Neural cell (in vitro differentiated cells): ENCODE measurements around the gene MLLT10.

Source experiments
- EP300 ChIP-seq: fragments of 450-650 bp; conservative IDR thresholded peaks from 2 replicates; pipeline ENCODE4 v1.6.1; 2014; ENCODE audit warnings: antibody characterized with exemption, mild to moderate bottlenecking, moderate library complexity; ENCODE audit not compliant: poor library complexity, severe bottlenecking
- EZH2 ChIP-seq: fragments of 200-600, 300-800 bp; shearing (Covaris generic), sonication (generic); IDR thresholded peaks from 2 replicates; pipeline ENCODE4 v1.6.1; 2014; ENCODE audit warnings: antibody characterized with exemption, low read length, borderline replicate concordance, mild to moderate bottlenecking; ENCODE audit not compliant: insufficient read depth, poor library complexity, severe bottlenecking
- POLR2AphosphoS5 ChIP-seq: IDR thresholded peaks from 2 replicates; pipeline ENCODE4 v1.6.1; 2012
- RAD21 ChIP-seq: fragments of 450-650 bp; conservative IDR thresholded peaks from 2 replicates; pipeline ENCODE4 v1.6.1; 2014; ENCODE audit warnings: antibody characterized with exemption, mild to moderate bottlenecking, moderate library complexity
- SMC3 ChIP-seq: fragments of 450-650 bp; conservative IDR thresholded peaks from 2 replicates; pipeline ENCODE4 v1.6.1; 2014; ENCODE audit warnings: antibody characterized with exemption, mild to moderate bottlenecking, moderate library complexity; ENCODE audit not compliant: poor library complexity
- TAF1 ChIP-seq: IDR thresholded peaks from 2 replicates; pipeline ENCODE4 v1.6.1; 2012; ENCODE audit warnings: low read depth
- TF ChIP-seq, protein P1 (sequence below): fragments of 450-650 bp; IDR thresholded peaks from 2 replicates; pipeline ENCODE4 v1.5.1; 2014; ENCODE audit warnings: antibody characterized with exemption, mild to moderate bottlenecking, moderate library complexity; ENCODE audit not compliant: poor library complexity, severe bottlenecking

- no peak for TF ChIP-seq RAD21
- TF ChIP-seq, protein P1, sequence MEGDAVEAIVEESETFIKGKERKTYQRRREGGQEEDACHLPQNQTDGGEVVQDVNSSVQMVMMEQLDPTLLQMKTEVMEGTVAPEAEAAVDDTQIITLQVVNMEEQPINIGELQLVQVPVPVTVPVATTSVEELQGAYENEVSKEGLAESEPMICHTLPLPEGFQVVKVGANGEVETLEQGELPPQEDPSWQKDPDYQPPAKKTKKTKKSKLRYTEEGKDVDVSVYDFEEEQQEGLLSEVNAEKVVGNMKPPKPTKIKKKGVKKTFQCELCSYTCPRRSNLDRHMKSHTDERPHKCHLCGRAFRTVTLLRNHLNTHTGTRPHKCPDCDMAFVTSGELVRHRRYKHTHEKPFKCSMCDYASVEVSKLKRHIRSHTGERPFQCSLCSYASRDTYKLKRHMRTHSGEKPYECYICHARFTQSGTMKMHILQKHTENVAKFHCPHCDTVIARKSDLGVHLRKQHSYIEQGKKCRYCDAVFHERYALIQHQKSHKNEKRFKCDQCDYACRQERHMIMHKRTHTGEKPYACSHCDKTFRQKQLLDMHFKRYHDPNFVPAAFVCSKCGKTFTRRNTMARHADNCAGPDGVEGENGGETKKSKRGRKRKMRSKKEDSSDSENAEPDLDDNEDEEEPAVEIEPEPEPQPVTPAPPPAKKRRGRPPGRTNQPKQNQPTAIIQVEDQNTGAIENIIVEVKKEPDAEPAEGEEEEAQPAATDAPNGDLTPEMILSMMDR = no peak
- TF ChIP-seq TAF1 = no peak
- no peak for TF ChIP-seq POLR2AphosphoS5
- TF ChIP-seq EZH2 = no peak
- no peak for TF ChIP-seq EP300
- no peak for TF ChIP-seq SMC3
Observed at GRCh38 chr10:21570761-21571521, 36.9 kb downstream of the MLLT10 start.
